Endothelial cell of umbilical vein (primary cell): ENCODE results near the gene SEC62. TPM values are rescaled to one million over a fixed set of nuclear protein-coding genes. Genes with fewer than 3 reads are reported as not detected.

Experiments
- BruUV-seq: library from RNA; stranded (reverse); fragments of 400-500 nt; replicated peaks from 2 replicates; lab custom pipeline; 2021; lab: Mats Ljungman, UMichigan
- CTCF ChIA-PET: fragments of 300-600, 350-600 bp; sonication (Branson Sonifier 250); formaldehyde crosslinking; loops from one replicate; lab custom pipeline; 2021; ENCODE audit warnings: antibody characterized with exemption, inconsistent platforms; lab: Charles Lee
- POLR2A ChIA-PET: fragments of 300-600, 350-600 bp; sonication (Branson Sonifier 250); formaldehyde crosslinking; loops from one replicate; lab custom pipeline; 2021; ENCODE audit warnings: antibody characterized with exemption, inconsistent platforms; lab: Charles Lee
- DNase-seq: peaks from one replicate; pipeline ENCODE4 v3.0.0-alpha.2; 2011; ENCODE audit warnings: low read depth, low spot score
- FAIRE-seq: peaks from 2 replicates; lab custom pipeline; 2011; peaks lifted over from hg19 to GRCh38; lab: Jason Lieb, UNC
- H2AFZ ChIP-seq: 2 replicates; pipeline ENCODE4 v1.6.0; 2012; ENCODE audit warnings: low read depth, low read length, control low read depth, inconsistent platforms
- H3K27ac ChIP-seq: 2 replicates; pipeline ENCODE4 v1.5.1; 2011; ENCODE audit warnings: low read depth, mild to moderate bottlenecking, control low read depth, low read length, moderate library complexity; ENCODE audit not compliant: insufficient read depth
- H3K27me3 ChIP-seq, 2 experiments: 2 replicates each; pipeline versions ENCODE4 v1.6.0 to v1.6.1; 2011; ENCODE audit warnings: low read length in 2 of 2, mixed read lengths in 1 of 2; ENCODE audit not compliant: control insufficient read depth in 2 of 2, insufficient read depth in 2 of 2
- H3K36me3 ChIP-seq, 2 experiments: 2 replicates in 1 of 2; 3 replicates in 1 of 2; pipeline ENCODE4 v1.5.1; 2011; ENCODE audit warnings: low read length in 2 of 2, mild to moderate bottlenecking in 1 of 2, moderate library complexity in 1 of 2; ENCODE audit not compliant: control insufficient read depth in 2 of 2, insufficient read depth in 2 of 2; ENCODE audit errors: extremely low read depth in 1 of 2
- H3K4me1 ChIP-seq: 3 replicates; pipeline ENCODE4 v1.5.1; 2011; ENCODE audit warnings: mild to moderate bottlenecking, low read length; ENCODE audit not compliant: control insufficient read depth, insufficient read depth; ENCODE audit errors: extremely low read depth
- H3K4me2 ChIP-seq: 2 replicates; pipeline ENCODE4 v1.6.1; 2011; ENCODE audit warnings: low read length, control low read depth, mixed read lengths; ENCODE audit not compliant: insufficient read depth
- H3K4me3 ChIP-seq, 3 experiments: fragments of 200-600 bp in 1 of 3; sonication (generic), shearing (Covaris generic) in 1 of 3; replicated peaks in 1 of 3; 2 replicates each; pipeline ENCODE4 v1.5.1; 2011 to 2016; ENCODE audit warnings: control low read depth in 3 of 3, low read length in 3 of 3, mild to moderate bottlenecking in 2 of 3, inconsistent platforms in 1 of 3, low read depth in 1 of 3, moderate library complexity in 1 of 3; ENCODE audit not compliant: insufficient read depth in 1 of 3
- H3K79me2 ChIP-seq: 2 replicates; pipeline ENCODE4 v1.6.0; 2012; ENCODE audit warnings: low read length, inconsistent platforms; ENCODE audit not compliant: control insufficient read depth, insufficient read depth
- H3K9ac ChIP-seq: replicated peaks from 2 replicates; pipeline ENCODE3; 2011; ENCODE audit warnings: low read length, control low read depth; ENCODE audit not compliant: insufficient read depth; ENCODE audit errors: extremely low read depth
- H3K9me1 ChIP-seq: replicated peaks from 3 replicates; pipeline ENCODE4 v1.6.0; 2011; ENCODE audit warnings: mild to moderate bottlenecking, low read length; ENCODE audit not compliant: control insufficient read depth, insufficient read depth; ENCODE audit errors: extremely low read depth
- H3K9me3 ChIP-seq: replicated peaks from 2 replicates; pipeline ENCODE4 v1.5.1; 2012; ENCODE audit warnings: low read length, inconsistent platforms; ENCODE audit not compliant: control insufficient read depth, insufficient read depth
- H4K20me1 ChIP-seq: replicated peaks from 2 replicates; pipeline ENCODE3; 2011; ENCODE audit warnings: mild to moderate bottlenecking, low read length; ENCODE audit not compliant: control insufficient read depth, insufficient read depth; ENCODE audit errors: extremely low read depth
- CTCF ChIP-seq, 2 donors: IDR thresholded peaks; 1 replicate in 1 of 2; 2 replicates in 1 of 2; pipeline ENCODE4 v1.5.1; 2011; ENCODE audit warnings: low read length in 2 of 2, mild to moderate bottlenecking in 2 of 2, moderate library complexity in 2 of 2, control low read depth in 1 of 2, inconsistent platforms in 1 of 2, low read depth in 1 of 2; ENCODE audit not compliant: insufficient read depth in 1 of 2; ENCODE audit errors: extremely low read depth in 1 of 2
- EZH2 ChIP-seq: IDR thresholded peaks from 2 replicates; pipeline ENCODE4 v1.6.1; 2012; ENCODE audit warnings: borderline replicate concordance, low read depth, mild to moderate bottlenecking, moderate library complexity, low read length, inconsistent platforms; ENCODE audit not compliant: severe bottlenecking
- FOS ChIP-seq: IDR thresholded peaks from 2 replicates; pipeline ENCODE4 v1.6.1; 2011; ENCODE audit warnings: mild to moderate bottlenecking, low read length, moderate library complexity, borderline replicate concordance; ENCODE audit not compliant: insufficient read depth
- GATA2 ChIP-seq: IDR thresholded peaks from 2 replicates; pipeline ENCODE4 v1.7.0; 2011; ENCODE audit warnings: low read depth, mild to moderate bottlenecking, moderate library complexity, mixed read lengths, low read length; ENCODE audit not compliant: insufficient read length, insufficient read depth
- JUN ChIP-seq: IDR thresholded peaks from 2 replicates; pipeline ENCODE4 v1.6.1; 2011; ENCODE audit warnings: borderline replicate concordance, low read depth; ENCODE audit not compliant: insufficient read length, insufficient read depth
- MAX ChIP-seq: IDR thresholded peaks from 2 replicates; pipeline ENCODE4 v1.6.1; 2011; ENCODE audit not compliant: insufficient read depth, insufficient read length
- MYC ChIP-seq: IDR thresholded peaks from one replicate; pipeline ENCODE4 v1.6.1; 2011; ENCODE audit warnings: mild to moderate bottlenecking, low read depth, low read length
- POLR2A ChIP-seq: IDR thresholded peaks from 2 replicates; pipeline ENCODE4 v1.6.1; 2012; ENCODE audit warnings: low read depth, mild to moderate bottlenecking, control low read depth, low read length
- POLR2AphosphoS5 ChIP-seq: IDR thresholded peaks from 2 replicates; pipeline ENCODE4 v1.6.1; 2012; ENCODE audit warnings: low read depth, mild to moderate bottlenecking, control low read depth, low read length, moderate library complexity; ENCODE audit not compliant: insufficient read depth
- dilution Hi-C: fragments of 300-500 bp; cut with MboI; formaldehyde crosslinking; loops from one replicate; pipeline ENCODE4 v1.15.0; 2019; ENCODE audit warnings: low sequenced_read_pairs; ENCODE audit not compliant: extremely low pct_ligation_motif_present
- intact Hi-C: fragments of 100-400 bp; cut with micrococcal nuclease; formaldehyde crosslinking; loops from one replicate; pipeline ENCODE4 v1.10.0; 2022
- polyA plus RNA-seq, 4 experiments: library from polyadenylated mRNA; depleted of rRNA in 3 of 4; stranded (reverse) in 3 of 4; unstranded in 1 of 4; fragments of >200 nt; gene quantifications; 2 replicates each; pipeline versions ENCODE4 v1.2.1 to v1.2.3, GENCODE V29; 2011 to 2012; ENCODE audit warnings: missing spikeins in 1 of 4
- total RNA-seq: library from RNA; stranded (reverse); gene quantifications from 2 replicates; pipeline ENCODE4 v1.2.3, GENCODE V29; 2021

Gene SEC62
- total and polyA plus RNA-seq, 2 donors (not counting 3 experiments of a cell fraction or from before 2014, with no cell fraction given): 90.7 to 90.8 TPM

GRCh38 chr3:169998668-169999131 lies 32.1 kb downstream of the SEC62 start:
- CTCF ChIA-PET: no interaction called here
- no peak overlapping the region for H3K4me3 ChIP-seq
- FAIRE-seq: no peak
- intact Hi-C loops: no loop called here
- H3K9me3 ChIP-seq: no peaks in the 10 kb centered on the region
- H3K4me1 ChIP-seq: peaks cover 18% of the 10 kb centered on the region
- BruUV-seq: no TSS peak
- H3K4me2 ChIP-seq: no peak overlapping the region
- H3K9ac ChIP-seq: no peak overlapping the region
- dilution Hi-C loops: no loop called here
- H4K20me1 ChIP-seq: no peaks in the 10 kb centered on the region
- no peak overlapping the region for H3K27ac ChIP-seq
- H2AFZ ChIP-seq: no peak overlapping the region
- POLR2A ChIA-PET: no interaction called here
- peaks cover 0 to 3% of the 10 kb centered on the region in 2 experiments for H3K36me3 ChIP-seq
- no peak for DNase-seq
- H3K9me1 ChIP-seq: no peaks in the 10 kb centered on the region
- no peaks in the 10 kb centered on the region for H3K79me2 ChIP-seq
- no peak for TF ChIP-seq POLR2A
- TF ChIP-seq MYC: no peak
- no peak for TF ChIP-seq MAX
- no peak for TF ChIP-seq GATA2
- TF ChIP-seq JUN: no peak
- TF ChIP-seq POLR2AphosphoS5: no peak
- no peak for TF ChIP-seq EZH2
- no peak for TF ChIP-seq FOS
- TF ChIP-seq CTCF (IDR thresholded peaks at IDR 0.05; ENCODE audit: extremely low read depth in 1 of 2, insufficient read depth in 1 of 2, low read depth in 1 of 2, low read length in 2 of 2): no peak
- no peaks in the 10 kb centered on the region for H3K27me3 ChIP-seq
